Vagina (tissue), 2 donors: ENCODE results near the gene ELK3. TPM values are rescaled to one million over a fixed set of nuclear protein-coding genes. Genes with fewer than 3 reads are reported as not detected.

Experiments used
- DNase-seq, 2 donors: peaks; one replicate each; pipeline ENCODE4 v3.0.0-alpha.2; 2017; ENCODE audit errors: extremely low spot score in 2 of 2
- H3K27ac ChIP-seq: fragments of 200-600 bp; sonication (generic); one replicate; pipeline ENCODE4 v1.5.1; 2019
- H3K27me3 ChIP-seq: fragments of 200-600 bp; sonication (generic); one replicate; pipeline ENCODE4 v1.5.1; 2019
- H3K36me3 ChIP-seq, 2 donors: fragments of 200-600 bp; sonication (generic); one replicate each; pipeline ENCODE4 v1.5.1; 2017 to 2019
- H3K4me1 ChIP-seq: fragments of 200-600 bp; sonication (generic); one replicate; pipeline ENCODE4 v1.5.1; 2019
- H3K4me3 ChIP-seq, 2 donors: fragments of 200-600 bp; sonication (generic); 1 replicate in 1 of 2; 2 replicates in 1 of 2; pipeline ENCODE4 v1.5.1; 2016 to 2019
- H3K9me3 ChIP-seq: fragments of 200-600 bp; sonication (generic); one replicate; pipeline ENCODE4 v1.5.1; 2019
- CTCF ChIP-seq, 3 experiments: fragments of 450-650 bp in 2 of 3; fragments of 200-600 bp in 1 of 3; sonication (generic) in 1 of 3; IDR thresholded peaks; one replicate each; pipeline ENCODE4 v1.5.1; 2017 to 2019; ENCODE audit warnings: antibody characterized with exemption in 3 of 3, mild to moderate bottlenecking in 2 of 3, moderate library complexity in 2 of 3
- POLR2A ChIP-seq, 2 donors: fragments of 450-650 bp; IDR thresholded peaks; one replicate each; pipeline ENCODE4 v1.6.1; 2017; ENCODE audit warnings: antibody characterized with exemption in 2 of 2, mild to moderate bottlenecking in 2 of 2, moderate library complexity in 2 of 2
- POLR2AphosphoS5 ChIP-seq, 2 donors: sonication (generic); formaldehyde crosslinking; IDR thresholded peaks; one replicate each; pipeline ENCODE4 v1.9.0; 2017; ENCODE audit warnings: antibody characterized with exemption in 2 of 2, mild to moderate bottlenecking in 2 of 2, low read depth in 1 of 2; ENCODE audit not compliant: insufficient read depth in 1 of 2
- intact Hi-C: fragments of 100-400 bp; cut with DNase I; formaldehyde crosslinking; loops from one replicate; pipeline ENCODE4 v1.15.1; 2023
- total RNA-seq: library from RNA; depleted of rRNA; stranded (reverse); fragments of >200 nt; gene quantifications from one replicate; pipeline ENCODE4 v1.2.3, GENCODE V29; 2016

Gene ELK3
- total RNA-seq, 1 donor from 2014 or later = 39.5 TPM

DNA sequence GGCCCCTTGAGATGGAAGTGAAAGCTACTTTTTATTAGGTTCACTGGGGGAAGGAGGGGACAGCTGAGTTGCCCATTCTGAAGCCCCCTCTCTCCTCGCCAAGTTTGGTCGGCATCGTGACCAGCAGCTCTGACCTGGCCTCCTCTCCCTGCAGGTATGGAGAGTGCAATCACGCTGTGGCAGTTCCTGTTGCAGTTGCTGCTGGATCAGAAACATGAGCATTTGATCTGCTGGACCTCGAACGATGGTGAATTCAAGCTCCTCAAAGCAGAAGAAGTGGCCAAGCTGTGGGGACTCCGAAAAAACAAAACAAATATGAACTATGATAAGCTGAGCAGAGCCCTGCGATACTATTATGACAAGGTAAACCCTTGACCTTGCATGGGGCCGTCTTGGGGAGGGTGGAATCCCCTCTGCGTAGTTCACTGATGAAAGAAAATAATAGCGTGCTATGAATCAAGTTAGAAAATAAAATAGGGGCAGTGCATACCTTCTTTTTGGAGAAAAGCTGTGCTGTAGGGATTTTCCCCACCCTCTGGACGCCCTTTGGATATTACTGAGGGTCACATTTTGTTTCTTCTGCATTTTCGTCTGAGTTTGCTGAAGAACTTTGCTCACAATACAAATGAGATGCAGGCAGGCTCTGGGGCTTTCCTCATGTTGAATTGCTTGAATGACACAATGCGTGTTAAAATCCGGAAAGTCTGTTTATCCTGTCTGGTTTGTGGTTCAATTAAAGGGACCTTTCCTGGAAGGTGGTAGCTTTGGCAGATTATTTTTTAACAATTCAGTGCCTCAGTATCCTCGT, 29.4 kb downstream of the ELK3 start:
- peaks cover 0 to 19% of the 10 kb centered on the region in 2 donors for H3K36me3 ChIP-seq
- no peaks in the 10 kb centered on the region for H3K27me3 ChIP-seq
- intact Hi-C loops = no loop called here
- peaks cover 40% of the 10 kb centered on the region for H3K4me1 ChIP-seq
- TF ChIP-seq CTCF (IDR thresholded peaks at IDR 0.05) (no peak), POLR2AphosphoS5 (IDR thresholded peaks at IDR 0.05; ENCODE audit: insufficient read depth in 1 of 2, low read depth in 1 of 2) (no peak), POLR2A (IDR thresholded peaks at IDR 0.05) (no peak)
- peak in 1 of 2 donors; percentile 54 for DNase-seq
- peak overlapping the region; percentile 17 for H3K27ac ChIP-seq
- H3K4me3 ChIP-seq = no peak overlapping the region
- H3K9me3 ChIP-seq = no peaks in the 10 kb centered on the region

- Histone ChIP-seq H3K4me1 (peaks cover 44% of the 10 kb centered on the region), H3K4me3 (no peak overlapping the region), H3K36me3 (peaks cover 0 to 19% of the 10 kb centered on the region in 2 donors), H3K27ac (peak overlapping the region; percentile 17), H3K9me3 (no peaks in the 10 kb centered on the region), H3K27me3 (no peaks in the 10 kb centered on the region)
- intact Hi-C loops = no loop called here
- TF ChIP-seq POLR2A (IDR thresholded peaks at IDR 0.05) = no peak
- TF ChIP-seq CTCF (IDR thresholded peaks at IDR 0.05) = no peak
- TF ChIP-seq POLR2AphosphoS5 (IDR thresholded peaks at IDR 0.05; ENCODE audit: insufficient read depth in 1 of 2, low read depth in 1 of 2) = no peak
- DNase-seq = no peak
Measured at GRCh38 chr12:96224219-96224615, 30.0 kb downstream of the ELK3 start.

DNA sequence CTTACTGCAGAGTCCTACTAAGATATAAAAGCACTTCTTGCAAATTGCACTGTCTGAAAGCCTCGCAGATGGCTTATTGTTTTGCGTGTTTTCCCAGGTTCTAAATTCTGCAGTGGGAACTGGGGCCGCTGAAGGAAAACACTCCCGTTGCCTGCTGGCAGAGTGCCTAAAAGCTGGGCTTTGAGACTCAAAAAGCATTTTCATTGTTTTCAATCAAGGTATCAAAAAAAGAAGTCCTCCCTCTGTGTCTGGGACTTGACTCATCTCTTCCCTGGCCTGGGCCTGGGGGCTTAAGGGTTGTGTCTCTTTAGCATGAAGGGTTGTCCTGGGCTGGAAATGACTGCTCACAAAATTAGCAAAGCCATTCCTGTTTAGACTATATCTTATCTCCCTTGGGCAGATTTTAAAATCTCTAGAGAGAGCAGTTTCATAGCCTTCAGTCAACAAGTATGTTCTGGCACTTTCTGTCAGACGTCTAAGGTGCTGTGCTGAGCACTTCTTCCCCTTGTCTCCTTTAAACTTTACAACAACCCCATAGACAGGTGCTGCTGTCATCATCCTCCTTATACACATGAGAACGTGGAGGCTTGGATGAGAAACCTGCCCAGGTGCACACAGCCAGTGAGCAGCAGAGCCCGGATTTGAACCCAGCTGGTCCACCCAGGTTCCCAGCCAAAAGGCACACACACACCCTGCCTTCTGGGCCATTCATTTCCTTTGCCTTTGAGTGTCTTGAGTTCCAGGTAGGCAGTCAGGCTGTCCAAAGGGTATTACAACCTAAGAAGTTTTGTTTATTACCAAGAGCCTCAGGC, 31.1 kb downstream of the ELK3 start:
- intact Hi-C loops = no loop called here
- Histone ChIP-seq H3K36me3 (peaks cover 0 to 19% of the 10 kb centered on the region in 2 donors), H3K27ac (peak overlapping the region; percentile 4)

DNA sequence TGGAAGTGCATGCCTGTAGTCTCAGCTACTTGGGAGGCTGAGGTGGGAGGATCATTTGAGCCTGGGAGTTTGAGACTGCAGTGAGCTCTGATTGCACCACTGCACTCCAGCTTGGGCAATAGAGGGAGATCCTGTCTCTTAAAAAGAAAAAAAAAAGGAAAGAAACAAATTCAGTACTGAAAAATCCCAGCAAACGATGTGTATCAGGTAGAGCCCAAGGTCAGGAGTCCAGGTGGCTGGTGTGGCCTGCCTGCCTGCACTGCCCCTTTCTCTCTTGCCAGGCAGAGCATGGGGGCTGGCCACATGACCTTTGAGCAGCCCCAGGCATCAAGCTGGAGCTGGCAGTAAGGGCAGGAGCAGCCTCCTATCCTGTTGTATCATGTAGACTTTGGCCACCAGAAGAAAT, 31.8 kb downstream of the ELK3 start:
- H3K36me3 ChIP-seq = peaks cover 0 to 19% of the 10 kb centered on the region in 2 donors
- H3K27me3 ChIP-seq = no peaks in the 10 kb centered on the region
- no peak overlapping the region for H3K4me3 ChIP-seq
- DNase-seq = no peak
- H3K27ac ChIP-seq = peak overlapping the region; percentile 4
- H3K4me1 ChIP-seq = peaks cover 40% of the 10 kb centered on the region
- TF ChIP-seq POLR2A (IDR thresholded peaks at IDR 0.05) (no peak), POLR2AphosphoS5 (IDR thresholded peaks at IDR 0.05; ENCODE audit: insufficient read depth in 1 of 2, low read depth in 1 of 2) (no peak), CTCF (IDR thresholded peaks at IDR 0.05) (no peak)
- intact Hi-C loops = no loop called here
- no peaks in the 10 kb centered on the region for H3K9me3 ChIP-seq

More for the DNA sequence above, 31.1 kb downstream of the ELK3 start:
- TF ChIP-seq POLR2A (IDR thresholded peaks at IDR 0.05) = no peak
- no peak for TF ChIP-seq POLR2AphosphoS5 (IDR thresholded peaks at IDR 0.05; ENCODE audit: insufficient read depth in 1 of 2, low read depth in 1 of 2)
- no peak for TF ChIP-seq CTCF (IDR thresholded peaks at IDR 0.05)
- DNase-seq = no peak
- H3K9me3 ChIP-seq = no peaks in the 10 kb centered on the region
- H3K4me1 ChIP-seq = peaks cover 43% of the 10 kb centered on the region
- no peak overlapping the region for H3K4me3 ChIP-seq
- H3K27me3 ChIP-seq = no peaks in the 10 kb centered on the region
